Gastroesophageal sphincter (tissue), 4 donors: ENCODE results near the gene ZNF396. TPM values are rescaled to one million over a fixed set of nuclear protein-coding genes. Genes with fewer than 3 reads are reported as not detected.

Experiments used
- ATAC-seq: fragments of 150-250 bp; one replicate; pipeline ENCODE4 v1.9.1; 2016; ENCODE audit warnings: mild to moderate bottlenecking, moderate library complexity
- H3K27ac ChIP-seq, 4 donors: fragments of 200-600 bp; sonication (generic) in 3 of 4; 1 replicate in 3 of 4; 2 replicates in 1 of 4; pipeline ENCODE4 v1.5.1; 2016 to 2019
- H3K27me3 ChIP-seq: fragments of 200-600 bp; sonication (generic); one replicate; pipeline ENCODE4 v1.5.1; 2019
- H3K36me3 ChIP-seq, 2 donors: fragments of 200-600 bp; sonication (generic); one replicate each; pipeline ENCODE4 v1.5.1; 2019; ENCODE audit warnings: control low read depth in 1 of 2
- H3K4me1 ChIP-seq, 3 donors: fragments of 200-600 bp; sonication (generic); 1 replicate in 2 of 3; 2 replicates in 1 of 3; pipeline ENCODE4 v1.5.1; 2016 to 2019; ENCODE audit warnings: control low read depth in 2 of 3
- H3K4me3 ChIP-seq, 2 donors: fragments of 200-600 bp; sonication (generic); one replicate each; pipeline ENCODE4 v1.5.1; 2019; ENCODE audit warnings: mild to moderate bottlenecking in 1 of 2, moderate library complexity in 1 of 2
- H3K9me3 ChIP-seq, 3 donors: fragments of 200-600 bp; sonication (generic); one replicate each; pipeline ENCODE4 v1.5.1; 2017 to 2019; ENCODE audit warnings: control low read depth in 2 of 3
- EP300 ChIP-seq: sonication (generic); formaldehyde crosslinking; IDR thresholded peaks from one replicate; pipeline ENCODE4 v1.6.1; 2017; ENCODE audit warnings: antibody characterized with exemption, mild to moderate bottlenecking
- POLR2A ChIP-seq, 2 donors: fragments of 450-650 bp; IDR thresholded peaks; one replicate each; pipeline ENCODE4 v1.6.1; 2017; ENCODE audit warnings: antibody characterized with exemption in 2 of 2, mild to moderate bottlenecking in 2 of 2, moderate library complexity in 1 of 2
- POLR2AphosphoS5 ChIP-seq: sonication (generic); formaldehyde crosslinking; IDR thresholded peaks from one replicate; pipeline ENCODE4 v1.6.1; 2017; ENCODE audit warnings: antibody characterized with exemption
- WGBS, 2 donors: methylation state at CpG; one replicate each; pipeline ENCODE4 v1.1.5; 2018; ENCODE audit warnings: low coverage in 1 of 2; 5-methylcytosine and 5-hydroxymethylcytosine counted together
- total RNA-seq, 4 donors: library from RNA; depleted of rRNA; stranded (reverse); fragments of >200 nt; gene quantifications; one replicate each; pipeline ENCODE4 v1.1.0, GENCODE V29; 2016
- TF ChIP-seq, protein P1 (sequence below), 4 experiments: fragments of 200-600 bp in 2 of 4; fragments of 450-650 bp in 2 of 4; sonication (generic) in 1 of 4; IDR thresholded peaks; one replicate each; pipeline ENCODE4 v1.5.1; 2017 to 2019; ENCODE audit warnings: antibody characterized with exemption in 4 of 4, mild to moderate bottlenecking in 2 of 4, moderate library complexity in 2 of 4

ZNF396 gene
- total RNA-seq, result 1 to 10 TPM; 2.2 to 4.1 (median 3.1) TPM

DNA sequence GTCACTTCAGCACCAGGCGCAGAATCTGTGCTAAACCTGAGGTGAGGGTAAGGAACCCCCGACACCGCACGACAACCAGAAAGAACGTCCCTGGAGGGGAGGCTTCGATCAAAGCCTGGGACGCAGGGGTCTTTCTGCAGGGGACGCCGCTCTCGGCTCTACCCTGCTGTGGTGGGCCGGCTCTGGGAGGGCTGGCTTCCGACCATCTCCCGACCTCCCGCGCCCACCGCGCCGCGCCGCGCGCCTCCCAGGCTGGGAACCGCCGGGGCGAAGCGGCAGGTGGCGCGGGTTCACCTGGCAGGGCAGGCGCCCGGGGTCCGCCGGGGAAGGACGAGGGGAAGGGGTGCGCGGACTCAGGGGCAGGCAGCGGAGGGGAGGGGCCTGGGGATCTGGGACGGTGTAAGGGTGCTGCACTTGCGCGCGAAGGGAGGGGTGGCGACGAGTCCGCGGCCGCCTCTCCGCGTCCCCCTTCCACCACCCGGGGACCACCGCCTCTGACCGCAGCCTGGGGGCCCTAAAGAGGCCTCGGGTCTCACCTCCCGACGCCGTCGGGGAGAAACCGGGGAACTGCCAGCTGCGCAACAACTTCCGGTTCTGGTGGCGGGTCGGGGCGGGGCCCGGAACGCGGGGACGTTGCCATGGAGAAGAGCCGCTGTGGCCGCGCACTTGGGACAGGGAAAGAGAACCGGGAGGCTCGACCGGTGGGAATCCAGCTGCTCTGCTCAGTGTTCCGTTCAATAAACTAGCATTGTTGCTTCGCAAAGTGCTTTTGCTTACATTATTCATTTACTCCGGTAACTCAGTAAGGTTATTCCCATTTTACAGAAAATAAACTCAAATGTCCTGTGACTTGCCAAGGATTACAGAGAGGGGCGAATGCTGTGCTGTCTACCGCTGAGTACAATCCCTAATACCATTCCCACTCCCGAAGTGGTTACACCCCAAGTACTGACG, at the start of gene ZNF396:
ZNF396 (minus strand) TSS at position 596 of the 954 bp plus-strand sequence. CDS start 3,045 bp downstream, outside the sequence.
- Histone ChIP-seq H3K36me3 (peaks cover 0 to 13% of the 10 kb centered on the region in 2 donors), H3K4me3 (peak within 1 kb of the TSS; percentile 69 to 86), H3K27me3 (no peaks in the 10 kb centered on the region), H3K4me1 (peaks cover 0 to 13% (median 3%) of the 10 kb centered on the region in 3 donors), H3K27ac (peak within 1 kb of the TSS in 2 of 4 donors; percentile 56 to 77), H3K9me3 (peaks cover 0 to under 1% (median 0%) of the 10 kb centered on the region in 3 donors)
- ATAC-seq, result peak; percentile 91
- 11 to 12% methylated on average over 7 to 9 of the region's 78 CpGs for WGBS, 2 donors
- TF ChIP-seq, protein P1, sequence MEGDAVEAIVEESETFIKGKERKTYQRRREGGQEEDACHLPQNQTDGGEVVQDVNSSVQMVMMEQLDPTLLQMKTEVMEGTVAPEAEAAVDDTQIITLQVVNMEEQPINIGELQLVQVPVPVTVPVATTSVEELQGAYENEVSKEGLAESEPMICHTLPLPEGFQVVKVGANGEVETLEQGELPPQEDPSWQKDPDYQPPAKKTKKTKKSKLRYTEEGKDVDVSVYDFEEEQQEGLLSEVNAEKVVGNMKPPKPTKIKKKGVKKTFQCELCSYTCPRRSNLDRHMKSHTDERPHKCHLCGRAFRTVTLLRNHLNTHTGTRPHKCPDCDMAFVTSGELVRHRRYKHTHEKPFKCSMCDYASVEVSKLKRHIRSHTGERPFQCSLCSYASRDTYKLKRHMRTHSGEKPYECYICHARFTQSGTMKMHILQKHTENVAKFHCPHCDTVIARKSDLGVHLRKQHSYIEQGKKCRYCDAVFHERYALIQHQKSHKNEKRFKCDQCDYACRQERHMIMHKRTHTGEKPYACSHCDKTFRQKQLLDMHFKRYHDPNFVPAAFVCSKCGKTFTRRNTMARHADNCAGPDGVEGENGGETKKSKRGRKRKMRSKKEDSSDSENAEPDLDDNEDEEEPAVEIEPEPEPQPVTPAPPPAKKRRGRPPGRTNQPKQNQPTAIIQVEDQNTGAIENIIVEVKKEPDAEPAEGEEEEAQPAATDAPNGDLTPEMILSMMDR (IDR thresholded peaks at IDR 0.05), result peak in 1 of 4 experiments; percentile 5
- TF ChIP-seq POLR2AphosphoS5 (no peak), POLR2A (IDR thresholded peaks at IDR 0.05) (peak; percentile 9 to 36), EP300 (no peak)

DNA sequence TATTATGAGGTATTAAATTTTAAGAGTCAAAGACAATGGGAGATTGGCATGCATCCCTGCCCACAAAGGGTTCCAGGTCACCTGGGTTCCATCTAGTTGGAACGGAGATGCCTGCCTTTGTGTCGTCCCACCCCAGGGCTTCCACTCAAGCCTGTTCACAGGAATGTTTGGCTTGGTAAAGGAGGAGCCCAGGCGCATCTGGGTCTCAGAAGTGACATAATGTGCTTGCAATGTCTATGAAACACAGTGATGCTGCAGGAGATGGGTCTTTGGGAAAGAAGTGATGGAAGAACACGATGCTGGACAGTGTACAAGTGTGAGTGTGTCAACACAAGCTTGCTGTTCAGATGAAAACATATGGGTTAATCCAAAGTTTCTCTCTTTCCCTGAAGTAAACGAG, 49.6 kb upstream of the ZNF396 start:
- no peak for ATAC-seq
- no peaks in the 10 kb centered on the region for H3K4me1 ChIP-seq
- TF ChIP-seq POLR2AphosphoS5 (no peak), EP300 (no peak), POLR2A (IDR thresholded peaks at IDR 0.05) (no peak)
- TF ChIP-seq, protein P1 (IDR thresholded peaks at IDR 0.05), result no peak
- WGBS, 2 donors, result 77 to 88% methylated on average over 4 of the region's 5 CpGs
- H3K27me3 ChIP-seq, result no peaks in the 10 kb centered on the region
- no peaks in the 10 kb centered on the region for H3K9me3 ChIP-seq
- H3K36me3 ChIP-seq, result no peaks in the 10 kb centered on the region
- H3K27ac ChIP-seq, result no peak overlapping the region
- no peak overlapping the region for H3K4me3 ChIP-seq

DNA sequence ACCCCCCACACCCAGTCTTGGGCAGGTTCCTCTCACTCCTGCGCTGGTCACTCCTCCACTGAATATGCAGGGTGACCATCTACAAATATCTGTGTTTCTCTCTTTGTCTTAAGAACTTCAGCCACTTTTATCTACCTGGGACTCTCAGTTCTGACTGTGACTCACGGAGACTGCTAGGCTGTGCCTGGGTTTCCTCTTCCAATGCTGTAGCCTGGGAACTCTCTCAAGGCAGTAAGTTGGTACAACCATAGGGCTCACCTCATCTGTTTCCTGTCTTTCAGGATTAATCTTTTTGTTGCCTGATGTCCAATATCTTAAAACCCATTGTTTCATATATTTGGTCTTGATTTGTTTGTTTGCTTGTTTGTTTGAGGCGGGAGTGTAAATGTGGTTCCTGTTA, 47.2 kb upstream of the ZNF396 start:
- no peak for ATAC-seq
- WGBS, 2 donors, result 83 to 89% methylated on average over 2 to 3 of the region's 3 CpGs
- H3K4me3 ChIP-seq, result no peak overlapping the region

GRCh38 chr18:35422237-35422636, 45.1 kb upstream of the ZNF396 start:
- Histone ChIP-seq H3K36me3 (no peaks in the 10 kb centered on the region), H3K27ac (no peak overlapping the region), H3K9me3 (peaks cover 0 to 17% (median 0%) of the 10 kb centered on the region in 3 donors), H3K27me3 (no peaks in the 10 kb centered on the region), H3K4me3 (no peak overlapping the region), H3K4me1 (no peaks in the 10 kb centered on the region)
- WGBS, 2 donors, result 60% methylated on average over 1 to 2 of the region's 3 CpGs
- ATAC-seq, result no peak
- TF ChIP-seq, protein P1 (IDR thresholded peaks at IDR 0.05), result no peak
- no peak for TF ChIP-seq EP300
- no peak for TF ChIP-seq POLR2A (IDR thresholded peaks at IDR 0.05)
- TF ChIP-seq POLR2AphosphoS5, result no peak

More for the DNA sequence above, 47.2 kb upstream of the ZNF396 start:
- no peaks in the 10 kb centered on the region for H3K27me3 ChIP-seq
- TF ChIP-seq, protein P1 (IDR thresholded peaks at IDR 0.05), result no peak
- no peak for TF ChIP-seq POLR2AphosphoS5
- no peaks in the 10 kb centered on the region for H3K4me1 ChIP-seq
- no peaks in the 10 kb centered on the region for H3K36me3 ChIP-seq
- H3K27ac ChIP-seq, result no peak overlapping the region
- H3K9me3 ChIP-seq, result peaks cover 0 to 2% (median 0%) of the 10 kb centered on the region in 3 donors
